Liver (tissue), 3 donors: ENCODE results near the gene ZYG11B.

Experiments used
- ATF3 ChIP-seq: IDR thresholded peaks from 2 replicates; pipeline ENCODE4 v1.6.1; 2016; ENCODE audit warnings: antibody characterized with exemption
- CTCF ChIP-seq: fragments of 150-350 bp; IDR thresholded peaks from 2 replicates; pipeline ENCODE4 v1.5.1; 2017; ENCODE audit warnings: improper control_type of control experiment, low read depth, low read length; ENCODE audit not compliant: missing input control
- HNF4G ChIP-seq: IDR thresholded peaks from 2 replicates; pipeline ENCODE4 v1.6.1; 2016; ENCODE audit warnings: antibody characterized with exemption
- MAX ChIP-seq: IDR thresholded peaks from 2 replicates; pipeline ENCODE4 v1.6.1; 2016; ENCODE audit warnings: antibody characterized with exemption
- TAF1 ChIP-seq: conservative IDR thresholded peaks from 2 replicates; pipeline ENCODE4 v1.6.1; 2016; ENCODE audit warnings: antibody characterized with exemption, mild to moderate bottlenecking
- donor health status: healthy.
- donor health status: healthy.

GRCh38 chr1:52752484-52752826, 26.2 kb downstream of the ZYG11B start:
- TF ChIP-seq CTCF (no peak), TAF1 (no peak), ATF3 (no peak), MAX (no peak), HNF4G (no peak)
